ENCODE results near the gene FAM174B.

FAM174B gene

DNA sequence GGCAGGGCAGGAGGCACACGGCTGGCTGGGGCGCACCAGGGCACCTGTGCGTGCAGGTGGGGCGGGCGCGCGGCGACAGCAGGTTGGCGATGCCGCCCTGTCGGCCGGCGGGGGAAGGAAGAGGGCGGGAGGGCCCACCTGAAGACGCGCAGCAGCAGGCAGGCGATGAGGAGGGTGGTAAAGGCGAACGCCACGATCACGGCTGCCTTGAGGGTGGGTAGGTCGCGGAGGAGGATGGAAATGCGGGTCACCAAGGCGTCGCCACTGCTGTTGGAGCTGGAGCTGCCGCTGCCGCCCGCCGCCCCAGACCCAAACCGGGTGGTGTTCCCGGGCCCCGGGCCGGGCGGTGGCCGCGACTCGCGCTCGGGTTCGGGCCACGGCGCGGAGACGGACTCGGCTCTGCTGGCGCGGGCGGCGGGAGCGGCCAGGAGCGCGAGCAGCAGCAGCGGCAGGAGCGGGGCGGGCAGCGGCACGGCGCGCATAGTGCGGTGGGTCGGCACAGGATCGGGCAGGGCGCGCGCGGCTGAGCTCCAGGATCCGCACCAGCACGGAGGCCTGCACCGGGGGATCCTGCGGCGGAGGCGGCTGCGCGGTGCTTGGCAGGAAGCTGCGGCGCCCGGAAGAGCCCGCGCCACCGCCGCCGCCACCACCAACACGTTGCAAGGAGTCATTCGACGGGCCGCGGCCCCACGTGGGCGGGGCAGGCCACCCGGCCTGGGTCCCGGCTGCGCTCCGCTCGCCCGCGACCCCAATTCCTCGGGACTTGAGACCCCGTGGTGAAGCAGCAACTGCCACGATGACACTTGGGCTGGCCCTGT, at the start of gene FAM174B:
Gene FAM174B (minus strand): TSS at position 598 of the 818 bp plus-strand sequence.
- DNase-seq (ENCODE audit: low read depth) = no peak

DNA sequence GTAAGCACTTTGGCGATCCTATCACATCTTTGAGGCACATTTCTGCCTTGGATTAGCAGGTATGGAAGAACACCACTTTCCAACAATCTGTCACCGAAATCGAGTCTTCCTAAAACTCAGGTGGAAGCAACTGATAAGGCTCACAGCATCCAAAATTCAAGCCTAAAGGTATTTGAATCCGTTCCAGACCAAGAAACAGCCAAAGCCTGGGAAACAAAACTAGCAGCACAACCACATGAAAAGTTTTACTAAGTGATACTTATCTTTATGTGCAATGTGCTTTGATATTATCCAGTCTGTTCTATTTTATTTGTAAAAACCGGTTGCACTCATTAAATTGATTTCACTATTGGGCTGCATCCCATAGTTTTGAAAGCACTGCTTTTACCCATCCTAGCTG, 40.5 kb upstream of the FAM174B start:
- no peak for DNase-seq (ENCODE audit: low read depth)

DNA sequence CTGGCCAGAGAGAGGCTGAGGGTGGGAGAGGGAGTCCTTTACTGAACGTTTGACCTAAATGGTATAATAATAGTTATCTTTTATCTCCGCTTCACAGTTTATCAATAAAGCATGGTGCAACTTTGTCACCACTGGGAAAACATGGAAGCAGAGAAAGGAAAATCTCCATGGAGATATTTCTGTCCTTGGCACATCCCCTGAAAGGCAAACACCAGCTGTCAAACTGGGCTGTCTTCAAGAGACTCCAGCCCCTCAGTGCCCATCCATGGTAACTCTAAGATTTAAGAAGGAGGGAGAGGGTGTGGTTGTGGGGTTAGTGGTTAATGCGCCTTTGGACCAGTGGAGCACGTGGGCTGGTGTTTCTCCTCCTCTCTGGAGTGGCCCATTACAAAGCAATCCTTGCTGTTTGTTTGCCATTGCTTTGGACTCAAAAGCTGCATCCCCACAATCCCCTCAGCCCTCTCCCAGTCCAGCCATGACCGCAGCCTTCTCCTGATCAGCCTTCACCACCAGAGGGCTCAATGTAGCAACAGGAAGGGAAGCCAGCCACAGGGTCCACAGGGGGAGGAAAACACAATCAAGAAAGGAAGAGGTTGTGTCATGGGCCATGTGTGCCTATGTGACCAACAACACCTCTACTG, 38.2 kb upstream of the FAM174B start:
- no peak for DNase-seq (ENCODE audit: low read depth)

DNA sequence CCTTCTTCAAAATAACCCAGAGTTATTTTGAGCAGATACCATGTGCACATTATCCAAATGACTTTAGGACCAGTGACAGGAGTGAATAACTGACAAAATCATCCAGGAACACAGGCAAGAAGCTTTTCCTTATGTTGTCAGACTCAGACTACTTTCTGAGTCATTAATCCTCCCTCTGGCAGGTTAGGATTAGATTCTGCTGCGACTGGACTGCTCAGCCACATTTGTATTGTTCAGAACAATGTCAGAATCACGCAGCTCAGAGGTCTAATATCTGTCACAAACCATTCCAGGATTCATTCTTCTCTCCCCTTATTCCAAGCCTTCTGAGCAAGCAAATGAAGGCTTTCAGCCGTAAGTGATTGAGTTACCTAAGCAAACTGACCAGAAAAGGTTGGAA, 34.8 kb upstream of the FAM174B start:
- no peak for DNase-seq (ENCODE audit: low read depth)

DNA sequence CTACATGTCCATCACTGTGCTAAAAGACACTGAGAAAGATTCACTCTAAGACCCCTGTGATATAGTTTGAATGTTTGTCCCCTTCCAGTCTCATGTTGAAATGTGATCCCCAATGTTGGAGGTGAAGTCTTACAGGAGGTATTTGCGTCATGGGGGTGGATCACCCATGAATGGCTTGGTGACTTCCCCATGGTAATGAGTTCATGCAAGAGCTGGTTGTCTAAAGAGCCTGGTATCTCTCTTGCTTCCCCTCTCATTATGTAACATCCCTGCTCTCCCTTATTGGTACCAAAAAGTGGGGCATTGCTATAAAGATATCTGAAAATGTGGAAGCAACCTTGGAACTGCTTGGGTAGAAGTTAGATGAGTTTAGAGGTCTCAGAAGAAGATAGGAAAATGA, 32.2 kb upstream of the FAM174B start:
- DNase-seq (ENCODE audit: low read depth) = no peak

DNA sequence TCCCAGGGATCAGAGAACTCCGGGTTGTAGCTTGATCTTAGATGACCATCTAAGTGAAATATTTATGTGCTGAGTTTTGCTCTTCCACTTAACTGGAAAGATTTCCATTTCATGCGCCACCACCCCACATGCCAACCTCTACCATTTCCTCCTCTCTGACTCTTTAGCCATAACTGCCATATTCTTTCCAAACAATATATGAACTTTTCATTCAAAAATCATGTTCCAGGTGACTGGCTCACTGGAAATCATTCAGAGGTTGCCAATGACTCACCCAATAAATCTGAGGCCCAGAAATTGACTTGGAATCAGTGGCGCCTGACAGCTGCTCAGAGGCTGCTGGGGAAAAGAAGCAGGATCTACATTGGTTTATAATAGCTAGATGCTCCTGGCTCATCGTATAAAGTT, 31.6 kb upstream of the FAM174B start:
- DNase-seq (ENCODE audit: low read depth) = peak; percentile 33

DNA sequence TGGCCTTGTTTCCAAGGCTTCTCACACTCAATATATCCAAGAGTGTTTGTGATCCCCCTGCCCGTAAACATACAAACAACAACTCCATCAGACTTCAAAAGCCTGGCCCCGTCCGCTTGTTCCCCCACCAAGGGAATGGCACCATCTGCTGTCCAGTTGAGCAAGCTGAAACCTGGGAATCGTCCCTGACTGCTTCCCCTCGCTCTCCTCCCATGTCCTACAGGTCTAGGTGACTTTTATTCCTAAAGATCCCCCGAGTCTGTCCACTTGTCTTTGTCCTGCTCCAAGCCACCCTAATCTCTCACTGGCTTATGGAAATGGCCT, 27.9 kb upstream of the FAM174B start:
- no peak for DNase-seq (ENCODE audit: low read depth)

DNA sequence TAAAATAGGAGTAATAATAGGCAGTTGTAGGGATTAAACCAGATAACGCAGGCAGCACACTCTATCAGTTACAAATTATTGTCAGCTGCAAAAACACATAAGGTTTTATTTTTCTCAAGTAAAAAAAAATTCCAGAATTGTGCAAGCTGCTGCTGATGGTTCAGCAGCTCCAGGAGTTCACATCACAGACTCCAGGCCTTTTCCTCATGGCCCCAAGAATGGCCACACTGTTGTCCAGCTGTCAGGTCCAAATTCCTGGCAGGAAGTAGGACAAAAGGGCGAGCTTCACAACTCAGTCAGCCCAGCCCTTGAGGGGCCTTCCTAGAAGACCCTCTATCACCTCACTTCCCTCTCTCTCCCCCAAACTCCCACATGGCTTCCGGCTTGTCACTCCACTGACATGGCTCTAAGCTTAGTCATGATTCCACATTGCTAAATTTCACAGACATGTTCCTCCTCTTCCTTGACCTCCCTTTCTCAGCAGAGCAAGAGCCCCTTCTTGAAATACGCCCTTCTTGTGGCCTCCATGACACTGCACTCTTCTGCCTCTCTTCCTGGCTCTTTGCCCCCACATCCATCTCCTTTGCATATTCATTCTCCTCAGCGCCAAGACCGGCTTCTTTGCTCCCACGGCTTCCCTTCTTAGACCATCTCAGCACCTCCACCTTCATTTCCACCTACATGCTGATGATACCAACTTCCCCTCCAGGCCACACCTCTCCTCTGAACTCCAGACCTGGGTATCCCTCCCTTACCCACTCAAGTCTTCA, 27.4 kb upstream of the FAM174B start:
- no peak for DNase-seq (ENCODE audit: low read depth)

DNA sequence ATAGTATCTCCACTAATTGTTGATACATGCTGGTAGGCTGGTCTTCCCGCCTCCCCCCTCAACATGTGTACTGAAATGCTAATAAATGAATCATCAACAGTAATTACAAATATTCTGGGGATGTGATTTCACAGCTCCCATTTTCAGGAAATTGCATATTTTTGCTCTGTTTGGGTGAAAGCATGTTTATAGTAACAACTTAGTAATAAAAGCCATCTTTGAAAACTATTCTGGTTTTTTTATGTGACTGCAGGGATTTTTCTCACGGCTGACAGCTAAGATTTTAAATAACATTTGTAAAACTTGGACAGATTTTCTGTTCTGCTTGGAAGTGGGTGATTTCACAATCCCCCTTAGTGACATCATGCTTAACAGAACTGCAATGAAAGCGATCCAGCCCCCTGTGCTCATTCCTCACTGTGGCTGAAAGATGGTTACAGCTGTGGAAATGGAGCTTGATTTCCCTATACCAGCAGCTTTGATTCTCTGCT, 25.6 kb upstream of the FAM174B start:
- peak; percentile 82 for DNase-seq (ENCODE audit: low read depth)

DNA sequence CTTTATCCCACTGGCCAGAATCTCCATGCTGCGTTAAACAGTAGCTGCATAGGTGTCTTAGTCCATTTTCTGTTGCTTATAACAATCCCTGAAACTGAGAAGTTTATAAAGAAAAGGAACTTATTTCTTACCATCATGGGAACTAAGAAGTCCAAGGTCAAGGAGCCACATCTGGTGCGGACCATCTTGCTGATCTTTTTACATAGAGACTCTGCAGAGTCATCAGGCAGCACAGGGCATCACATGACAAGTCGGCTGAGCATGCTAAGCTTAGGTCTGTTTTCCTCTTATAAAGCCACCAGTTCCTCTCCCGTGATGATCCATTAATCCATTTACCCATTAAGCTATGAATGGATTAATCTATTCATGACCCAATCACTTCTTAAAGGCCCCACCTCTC, 22.4 kb upstream of the FAM174B start:
- no peak for DNase-seq (ENCODE audit: low read depth)

DNA sequence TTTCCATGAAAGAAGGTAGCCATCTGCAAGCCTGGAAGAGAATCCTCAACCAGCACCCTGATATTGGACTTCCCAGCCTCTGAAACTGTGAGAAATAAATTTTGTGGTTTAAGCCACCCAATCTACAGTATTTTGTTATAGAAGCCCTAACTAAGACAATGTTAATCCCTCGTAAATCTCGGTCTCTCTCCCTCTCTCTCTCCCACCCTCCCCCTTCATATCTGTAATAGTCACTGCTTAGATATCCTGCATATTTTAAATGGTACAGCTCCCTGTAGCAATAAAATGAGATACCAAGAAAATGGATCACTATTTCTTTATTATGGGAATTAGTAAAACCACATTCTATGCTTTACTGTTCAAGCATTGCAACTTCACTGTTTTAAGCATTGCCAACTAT, 21.0 kb upstream of the FAM174B start:
- DNase-seq (ENCODE audit: low read depth) = no peak

DNA sequence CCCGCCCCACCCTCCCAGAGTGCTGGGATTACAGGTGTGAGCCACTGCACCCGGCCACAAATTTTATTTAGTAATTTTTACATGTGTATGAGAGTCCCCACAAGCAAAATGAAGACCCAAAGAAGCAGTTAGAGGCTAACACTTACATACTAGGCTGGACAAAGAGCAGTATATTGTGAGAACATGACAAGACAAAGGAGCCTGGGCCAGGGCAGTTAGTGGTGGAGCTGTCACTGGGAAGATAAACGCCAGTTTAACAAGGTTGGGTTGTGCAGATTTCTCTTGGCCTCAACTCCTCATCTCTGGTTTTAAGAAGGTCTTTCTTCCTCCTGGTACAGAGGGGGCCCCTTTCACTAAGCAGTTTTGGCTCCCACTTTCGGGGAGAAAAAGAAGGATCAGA, 19.9 kb upstream of the FAM174B start:
- no peak for DNase-seq (ENCODE audit: low read depth)

DNA sequence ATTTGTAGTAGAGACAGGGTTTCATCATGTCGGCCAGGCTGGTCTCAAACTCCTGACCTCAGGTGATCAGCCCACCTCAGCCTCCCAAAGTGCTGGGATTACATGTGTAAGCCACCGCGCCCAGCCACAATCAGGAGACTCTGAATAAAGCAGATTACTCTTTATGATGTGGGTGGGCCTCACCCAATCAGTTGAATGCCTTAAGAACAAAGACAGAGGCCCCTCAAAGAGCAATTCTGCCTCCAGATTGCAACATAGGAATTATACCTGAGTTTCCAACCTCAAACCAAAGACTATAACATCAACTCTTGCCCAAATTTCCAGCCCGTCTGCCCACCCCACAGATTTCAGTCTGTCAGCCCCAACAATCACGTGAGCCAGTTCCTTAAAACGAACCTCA, 18.8 kb upstream of the FAM174B start:
- DNase-seq (ENCODE audit: low read depth) = no peak

DNA sequence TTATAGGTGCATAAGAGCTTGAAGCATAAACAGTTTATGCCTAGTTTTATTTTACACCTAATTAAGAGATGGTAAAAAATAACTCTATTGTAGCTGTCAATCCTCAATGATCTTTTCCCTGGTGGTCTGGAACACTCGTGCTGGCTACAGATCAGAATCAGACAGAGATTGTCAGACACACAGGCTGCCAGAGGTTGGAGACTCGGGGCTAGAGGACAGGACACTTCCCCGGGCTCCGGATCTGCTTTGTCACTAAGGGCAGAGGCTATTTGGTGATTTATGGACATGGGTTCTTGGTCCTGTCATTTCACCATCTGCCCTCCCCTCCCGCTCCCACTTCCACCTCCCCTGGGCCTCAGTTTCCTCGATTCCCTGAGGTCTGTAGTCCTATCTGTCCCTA, 16.5 kb upstream of the FAM174B start:
- no peak for DNase-seq (ENCODE audit: low read depth)

DNA sequence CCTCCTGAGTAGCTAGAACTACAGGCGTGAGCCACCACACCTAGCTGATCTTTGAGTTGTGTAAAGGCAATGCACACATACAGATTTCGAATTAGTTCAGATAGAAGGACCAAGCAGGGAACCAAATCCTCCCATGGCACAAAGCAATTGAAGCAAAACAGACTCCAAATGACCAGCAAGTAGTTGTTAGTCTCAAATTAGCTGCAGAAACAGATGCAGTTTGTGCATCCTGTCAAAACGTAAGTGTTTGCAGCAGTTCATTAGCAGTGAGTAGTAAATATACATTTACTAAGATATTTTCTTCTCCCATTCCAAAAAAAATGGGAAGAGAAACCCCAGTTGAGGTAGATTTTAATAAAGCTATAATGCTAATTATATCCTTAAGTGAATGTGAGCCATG, 15.8 kb upstream of the FAM174B start:
- DNase-seq (ENCODE audit: low read depth) = no peak

DNA sequence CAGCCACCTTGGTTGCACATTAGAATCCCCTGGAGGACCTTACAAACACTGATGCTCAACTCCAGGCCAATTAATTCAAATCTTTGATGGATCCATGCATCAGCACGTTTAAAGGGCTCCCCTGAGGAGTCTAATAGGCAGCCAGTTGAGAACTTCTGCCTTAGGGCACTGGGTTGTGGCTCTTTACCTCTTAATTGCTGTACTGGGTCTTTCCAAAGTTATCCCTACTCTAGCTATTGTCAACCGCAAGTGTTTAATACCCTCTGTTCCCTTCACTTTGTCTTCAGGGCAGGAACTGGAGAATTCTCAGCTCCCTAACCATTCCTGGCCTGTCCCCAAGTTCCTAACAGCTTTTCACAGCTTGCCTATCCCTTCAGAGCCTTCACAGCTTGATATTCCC, 15.0 kb upstream of the FAM174B start:
- DNase-seq (ENCODE audit: low read depth) = no peak

DNA sequence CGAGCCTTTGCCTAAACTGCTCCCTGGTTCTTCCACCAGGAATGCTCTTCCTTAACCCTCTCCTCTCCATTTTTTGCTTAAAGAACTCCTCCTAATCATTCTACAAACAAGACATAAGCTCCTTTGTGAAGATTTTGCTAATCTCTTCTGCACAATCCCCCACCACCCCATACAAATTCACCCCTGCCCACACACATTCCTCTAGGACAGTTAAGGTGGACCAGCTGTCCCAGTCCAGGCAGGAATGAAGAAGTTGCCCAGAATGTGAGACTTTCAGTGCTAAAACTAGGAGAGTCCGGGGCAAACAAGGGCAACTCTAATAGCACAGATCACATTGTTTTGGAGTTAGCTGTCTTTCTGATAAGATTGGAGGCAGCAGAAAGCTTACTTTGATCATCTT, 13.9 kb upstream of the FAM174B start:
- no peak for DNase-seq (ENCODE audit: low read depth)

DNA sequence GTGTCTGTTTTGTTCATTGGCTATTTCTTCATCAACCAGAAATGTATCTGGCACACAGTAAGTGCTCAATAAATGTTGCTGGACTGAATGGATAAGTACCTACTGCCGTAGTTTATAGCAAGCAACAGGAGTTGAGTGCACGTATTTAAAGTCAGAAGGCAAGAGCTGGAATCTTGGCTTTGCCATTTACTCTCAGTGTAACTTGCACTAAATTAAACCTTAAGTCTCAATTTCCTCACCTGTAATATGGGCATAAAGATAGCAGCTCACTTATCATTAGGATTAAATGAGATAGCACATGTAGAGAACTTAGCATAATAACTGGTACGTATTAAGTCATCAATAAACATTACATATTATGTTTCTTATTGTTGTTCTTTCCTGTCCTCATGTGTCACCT, 13.0 kb upstream of the FAM174B start:
- no peak for DNase-seq (ENCODE audit: low read depth)

DNA sequence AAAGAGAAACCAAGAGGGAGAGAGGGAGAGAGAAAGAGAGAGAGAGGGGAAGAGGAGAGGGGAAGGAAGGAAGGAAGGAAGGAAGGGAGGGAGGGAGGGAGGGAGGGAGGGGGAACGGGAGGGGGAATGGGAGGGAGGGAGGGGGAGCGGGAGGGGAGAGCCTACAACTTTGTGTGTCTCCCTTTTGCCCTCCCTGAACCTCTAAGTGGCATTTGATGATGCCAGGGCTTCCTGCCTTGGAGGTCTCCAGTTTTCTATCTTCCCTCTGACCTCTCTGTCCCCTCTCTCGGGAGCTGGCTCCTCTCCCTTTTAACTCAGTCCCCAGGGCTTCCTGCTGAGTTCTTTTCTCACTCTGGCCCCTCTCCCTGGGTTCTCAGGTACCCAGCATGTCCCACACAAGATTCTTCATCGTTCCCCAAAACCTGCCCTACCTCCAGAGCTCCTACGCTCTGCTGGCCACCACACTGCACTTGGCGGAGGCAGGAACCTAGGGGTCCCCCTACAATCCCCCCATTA, 12.5 kb upstream of the FAM174B start:
- DNase-seq (ENCODE audit: low read depth) = no peak

DNA sequence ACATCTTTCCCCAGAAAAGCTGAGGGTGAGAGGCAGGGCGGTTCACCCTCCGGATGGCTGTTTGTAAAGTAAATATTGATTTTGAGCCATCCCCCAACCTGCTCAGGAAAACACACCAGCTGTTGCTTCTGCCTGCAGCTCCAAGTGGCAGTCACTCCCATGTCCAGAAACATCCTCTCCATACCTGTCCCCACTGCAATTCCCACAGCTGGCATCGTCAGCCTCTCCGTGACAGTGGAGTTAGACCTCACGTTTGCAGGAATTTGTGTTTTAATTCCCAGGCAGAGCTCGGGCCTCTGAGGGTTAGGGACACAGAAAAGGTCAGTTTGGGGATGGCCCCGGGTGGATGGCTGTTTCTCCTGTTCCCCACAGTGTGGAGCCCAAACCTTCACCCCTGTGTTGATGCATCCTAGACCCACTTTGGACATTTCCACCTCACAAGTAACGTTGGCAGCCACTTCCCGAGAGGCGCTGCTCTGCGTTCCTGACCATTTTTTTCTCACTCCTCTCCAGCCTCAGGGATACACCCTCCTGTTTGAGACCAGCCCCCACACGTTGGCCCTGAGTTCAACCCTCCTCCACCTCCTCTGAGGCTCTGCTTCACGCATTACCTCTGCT, 11.8 kb upstream of the FAM174B start:
- no peak for DNase-seq (ENCODE audit: low read depth)

DNA sequence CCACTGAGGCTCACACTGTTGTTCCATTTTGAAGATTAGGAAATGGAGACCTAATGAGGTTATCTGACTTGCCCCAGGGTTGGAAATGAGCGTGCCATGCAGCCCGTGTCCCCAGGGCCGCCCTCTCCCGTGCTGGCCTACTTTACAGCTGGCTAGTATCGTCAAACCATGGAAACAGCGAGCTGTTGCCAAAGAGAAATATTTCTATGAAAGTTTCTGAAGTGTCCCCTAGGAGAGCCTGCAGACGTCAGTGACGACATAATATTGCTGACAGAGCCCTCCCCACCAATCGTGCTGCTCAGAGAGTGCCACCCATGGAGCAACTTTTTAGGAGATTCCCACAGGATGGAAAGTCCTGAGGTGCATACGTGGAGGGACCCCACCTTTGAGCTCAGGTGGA, 11.2 kb upstream of the FAM174B start:
- DNase-seq (ENCODE audit: low read depth) = peak; percentile 24

DNA sequence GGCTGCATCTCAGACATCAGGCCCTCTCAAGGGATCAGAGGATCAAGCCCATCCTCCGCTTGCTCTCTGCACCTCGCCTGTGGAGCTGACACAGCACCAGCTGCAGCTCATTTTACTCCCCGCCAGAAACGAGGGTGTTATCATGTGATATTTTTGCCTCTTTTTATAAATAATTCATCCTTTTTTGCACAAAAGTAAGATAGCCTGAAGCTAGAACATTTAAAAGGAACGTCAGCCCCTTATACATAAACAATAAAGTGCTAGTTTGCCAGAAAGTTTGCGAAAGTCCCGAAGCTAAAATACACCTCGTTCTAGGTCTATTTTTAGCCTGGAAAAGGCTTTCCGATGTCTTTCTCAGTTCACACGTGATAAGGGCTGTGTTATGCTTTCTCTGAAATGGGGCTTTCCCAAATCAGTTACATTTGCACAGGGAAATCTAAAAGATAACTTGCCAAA, 9.6 kb upstream of the FAM174B start:
- no peak for DNase-seq (ENCODE audit: low read depth)

All from stromal cell of bone marrow (primary cell).